ENCODE results near the gene NKX6-2. TPM values are rescaled to one million over a fixed set of nuclear protein-coding genes. Genes with fewer than 3 reads are reported as not detected.

The NKX6-2 gene
- not detected for total RNA-seq

DNA sequence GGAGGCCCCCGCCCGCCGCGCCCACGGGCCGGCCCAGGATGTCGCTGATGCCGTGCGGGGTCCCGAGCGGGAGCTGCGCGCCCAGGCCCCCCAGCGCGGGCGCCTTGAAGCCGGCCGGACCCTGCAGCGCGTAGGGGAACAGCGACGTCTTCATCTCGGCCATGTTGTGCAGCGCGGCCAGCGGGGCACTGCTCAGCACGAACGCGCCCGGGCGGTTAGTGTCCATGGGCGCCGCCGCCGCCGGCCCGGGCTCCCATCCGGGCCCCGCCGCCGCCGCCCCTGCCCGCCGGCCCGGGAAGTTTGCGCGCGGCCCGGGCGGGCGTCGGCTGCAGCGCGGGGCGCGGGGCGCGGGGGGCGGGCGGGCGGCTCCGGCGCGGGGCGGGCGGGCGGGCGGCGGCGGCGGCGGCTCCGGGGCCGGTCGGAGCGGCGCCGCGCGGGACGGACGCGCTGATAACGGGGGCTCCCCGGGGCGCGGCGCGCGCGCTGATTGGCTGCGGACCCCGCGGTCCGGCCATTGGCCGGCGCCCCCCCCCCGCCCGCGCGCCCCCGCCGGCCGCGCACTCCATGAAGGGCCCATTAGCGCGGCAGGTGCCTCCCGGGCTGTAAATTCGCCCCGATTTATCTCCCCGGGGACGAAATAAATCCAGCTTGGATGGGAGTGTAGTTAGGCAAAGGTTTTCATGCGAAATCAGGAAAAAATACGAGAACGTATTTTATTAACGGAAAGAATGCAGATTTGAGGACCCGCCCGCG is at the start of gene NKX6-2:
Gene NKX6-2, minus strand, starts transcription at position 425 of the 753 bp plus-strand sequence. Its CDS starts 199 bp downstream, at position 226.
- Mint-ChIP-seq H3K36me3 (ENCODE audit: low read depth) (peaks cover 16% of the 10 kb centered on the region), H3K4me1 (no peaks in the 10 kb centered on the region), H3K4me3 (no peak within 1 kb of the TSS), H3K9me3 (ENCODE audit: low read depth) (no peaks in the 10 kb centered on the region), H3K27me3 (peaks cover 17% of the 10 kb centered on the region), H3K27ac (no peak within 1 kb of the TSS)
- no peak for ATAC-seq
- no peak for DNase-seq
- intact Hi-C loops (cut with DNase I, micrococcal nuclease) = loop anchor here (2.0 to 10.0 kb wide), 3 partner anchors 131 to 449 kb away; partner anchors contain the start of genes UTF1 (in 1 of the 2) and VENTX (in 1 of the 2)
- ChIA-PET CTCF (no interaction called here), POLR2A (no interaction called here)

DNA sequence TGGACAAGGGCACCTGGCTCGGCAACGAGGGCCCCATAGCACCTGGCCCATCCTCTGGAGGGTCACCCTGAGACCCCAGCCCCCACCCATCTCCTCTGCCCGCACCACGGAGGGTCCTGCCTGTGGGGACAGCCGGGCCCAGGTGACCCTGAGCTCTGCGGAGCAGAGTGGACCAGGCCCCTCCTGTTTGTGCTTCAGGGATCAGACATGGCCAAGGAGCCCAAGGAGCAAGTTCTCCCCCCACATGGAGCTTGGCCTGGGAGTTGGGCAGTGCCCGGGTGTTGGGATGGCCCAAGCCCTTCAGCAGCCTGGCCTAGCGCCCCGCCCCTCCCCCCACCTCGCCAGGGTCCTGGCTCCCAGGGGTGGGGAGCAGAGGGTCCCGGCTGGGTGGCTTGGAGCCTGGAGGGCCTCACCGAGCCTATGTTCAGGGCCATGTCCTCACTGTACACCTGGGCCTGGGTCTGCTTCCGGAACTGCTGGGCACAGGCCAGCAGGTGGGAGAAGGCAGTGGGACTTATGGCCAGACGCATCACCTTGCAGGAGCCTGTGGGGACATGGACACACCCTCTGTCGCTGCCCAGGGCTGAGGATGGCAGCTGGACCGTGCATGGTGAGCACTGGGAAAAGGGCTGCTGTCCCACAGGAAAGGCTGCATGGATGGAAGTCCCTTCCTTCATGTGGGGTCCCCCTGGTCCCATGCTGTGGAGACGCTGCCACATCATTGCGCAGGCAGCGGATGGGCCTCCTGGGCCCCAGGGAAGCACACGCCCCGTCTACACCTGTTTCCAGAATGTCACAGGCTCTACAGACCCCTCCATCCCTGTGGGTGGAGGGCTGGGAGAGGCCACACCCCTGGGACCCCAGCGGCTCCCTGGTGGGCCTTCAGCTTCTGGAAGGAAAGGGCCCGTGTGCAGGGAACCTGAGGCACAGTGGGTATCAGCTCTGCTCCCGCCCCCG is 49.2 kb upstream of the NKX6-2 start:
- Mint-ChIP-seq H3K9me3 (ENCODE audit: low read depth) (no peaks in the 10 kb centered on the region), H3K4me1 (no peaks in the 10 kb centered on the region), H3K36me3 (ENCODE audit: low read depth) (no peaks in the 10 kb centered on the region), H3K27me3 (peaks cover 5% of the 10 kb centered on the region), H3K27ac (no peak overlapping the region), H3K4me3 (no peak overlapping the region)
- no peak for DNase-seq
- intact Hi-C loops (cut with DNase I, micrococcal nuclease) = loop anchor here in 1 of 2 experiments (5.0 kb wide), 2 partner anchors 312 to 472 kb away; partner anchors contain the start of genes TUBGCP2 and ZNF511
- POLR2A ChIA-PET = no interaction called here
- CTCF ChIA-PET = no interaction called here
- ATAC-seq = no peak

DNA sequence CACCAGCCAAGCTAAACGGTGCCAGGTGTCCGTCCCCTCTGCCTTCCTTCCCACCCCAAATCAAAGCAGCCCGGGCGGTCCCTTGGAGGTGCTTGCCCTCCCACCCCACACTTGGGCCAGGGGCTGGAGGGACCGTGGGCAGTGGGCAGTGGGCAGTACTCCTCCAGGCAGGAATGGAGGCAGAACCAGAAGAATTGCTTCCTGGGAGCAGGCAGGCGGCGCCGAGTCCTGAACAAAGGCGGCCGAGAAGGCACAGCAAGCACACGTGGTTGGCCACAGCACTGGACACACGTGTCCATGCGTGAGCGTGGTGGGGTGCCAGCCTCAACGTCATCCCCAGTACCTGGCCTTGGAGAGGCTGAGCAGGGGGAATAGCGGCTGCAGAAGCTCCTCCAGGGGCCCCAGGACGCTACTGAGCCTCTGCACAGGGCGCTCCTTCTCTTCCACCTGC is 48.4 kb upstream of the NKX6-2 start:
- peaks cover 5% of the 10 kb centered on the region for H3K27me3 Mint-ChIP-seq
- no peaks in the 10 kb centered on the region for H3K4me1 Mint-ChIP-seq
- no peaks in the 10 kb centered on the region for H3K36me3 Mint-ChIP-seq (ENCODE audit: low read depth)
- ATAC-seq (no peak), DNase-seq (no peak)
- intact Hi-C loops (cut with DNase I, micrococcal nuclease) = no loop called here
- ChIA-PET POLR2A (no interaction called here), CTCF (no interaction called here)
- H3K27ac Mint-ChIP-seq = no peak overlapping the region
- no peak overlapping the region for H3K4me3 Mint-ChIP-seq
- no peaks in the 10 kb centered on the region for H3K9me3 Mint-ChIP-seq (ENCODE audit: low read depth)

DNA sequence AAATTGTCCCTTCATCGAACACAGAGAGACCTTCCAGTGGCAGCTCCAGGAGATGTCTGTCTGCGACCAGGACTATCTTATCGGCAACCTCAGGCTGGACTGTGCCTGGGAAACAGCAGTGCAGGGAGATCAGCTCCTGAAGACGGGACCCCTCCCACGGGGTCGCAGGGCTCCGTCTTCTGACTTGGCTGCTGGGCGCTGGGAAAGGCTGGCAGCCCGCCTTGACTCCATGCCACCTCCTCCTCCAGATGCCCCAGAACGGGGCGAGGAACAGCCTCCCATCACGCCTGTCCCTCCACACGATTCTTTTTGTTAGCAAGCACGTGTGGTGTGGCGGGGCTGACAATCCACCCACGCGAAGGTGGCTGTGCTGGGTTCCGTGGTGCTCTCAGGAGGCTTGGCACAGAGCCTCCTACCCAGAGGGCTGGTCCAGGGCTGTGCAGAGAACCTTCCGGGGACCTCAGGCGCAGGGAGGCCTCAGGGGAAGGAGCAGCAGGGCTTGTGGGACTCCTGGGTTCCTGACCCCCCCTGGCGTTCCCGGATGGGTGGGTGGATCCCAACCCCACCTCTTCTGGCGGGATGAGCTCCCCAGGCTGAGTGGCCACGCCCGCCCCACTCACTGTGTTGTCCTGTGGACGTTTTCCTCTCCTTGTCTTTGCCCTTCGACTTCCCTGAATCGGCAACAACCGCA is 47.6 kb upstream of the NKX6-2 start:
- Mint-ChIP-seq H3K27me3 (peaks cover 5% of the 10 kb centered on the region), H3K4me3 (no peak overlapping the region), H3K9me3 (ENCODE audit: low read depth) (no peaks in the 10 kb centered on the region), H3K27ac (no peak overlapping the region), H3K36me3 (ENCODE audit: low read depth) (no peaks in the 10 kb centered on the region), H3K4me1 (no peaks in the 10 kb centered on the region)
- intact Hi-C loops (cut with DNase I, micrococcal nuclease) = no loop called here
- no peak for DNase-seq
- CTCF ChIA-PET = no interaction called here
- POLR2A ChIA-PET = no interaction called here
- ATAC-seq = no peak

DNA sequence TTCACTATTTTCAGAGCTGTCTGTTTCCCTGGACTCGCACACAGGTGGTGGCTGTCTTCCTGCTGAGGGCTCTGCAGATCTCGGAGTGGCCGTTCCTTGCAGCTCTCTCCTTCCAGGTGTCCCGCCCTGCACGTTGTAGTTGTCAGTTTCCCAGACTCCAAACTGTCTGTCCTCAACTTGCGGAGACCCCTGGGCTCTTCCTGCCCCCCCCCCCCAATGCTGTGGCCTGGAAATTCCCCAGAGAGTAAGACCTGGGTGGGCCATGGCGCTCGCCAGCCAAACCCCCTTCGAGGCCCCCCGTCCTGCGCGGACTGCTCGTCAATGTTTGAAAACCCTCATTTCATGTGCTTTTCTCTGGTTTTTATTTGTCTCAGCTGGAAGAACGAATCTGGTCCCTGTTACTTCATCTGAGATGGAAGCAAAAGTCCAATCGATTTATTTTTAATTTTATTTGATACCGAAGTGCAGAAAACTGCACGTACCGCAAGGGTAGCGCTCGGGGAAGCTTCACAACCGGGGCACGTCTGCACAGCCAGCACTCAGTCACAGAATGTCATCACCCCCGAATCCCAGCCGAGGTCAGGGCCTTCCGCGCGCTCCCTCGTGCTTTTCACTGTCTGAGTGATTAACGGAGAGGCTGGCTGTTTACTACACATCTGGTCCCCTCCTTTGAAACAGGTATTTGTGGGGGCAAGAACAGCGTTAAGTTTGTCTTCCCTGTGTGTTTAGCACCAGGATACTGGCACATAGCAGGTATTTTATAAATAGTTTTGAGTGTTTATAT is 46.4 kb upstream of the NKX6-2 start:
- POLR2A ChIA-PET = no interaction called here

DNA sequence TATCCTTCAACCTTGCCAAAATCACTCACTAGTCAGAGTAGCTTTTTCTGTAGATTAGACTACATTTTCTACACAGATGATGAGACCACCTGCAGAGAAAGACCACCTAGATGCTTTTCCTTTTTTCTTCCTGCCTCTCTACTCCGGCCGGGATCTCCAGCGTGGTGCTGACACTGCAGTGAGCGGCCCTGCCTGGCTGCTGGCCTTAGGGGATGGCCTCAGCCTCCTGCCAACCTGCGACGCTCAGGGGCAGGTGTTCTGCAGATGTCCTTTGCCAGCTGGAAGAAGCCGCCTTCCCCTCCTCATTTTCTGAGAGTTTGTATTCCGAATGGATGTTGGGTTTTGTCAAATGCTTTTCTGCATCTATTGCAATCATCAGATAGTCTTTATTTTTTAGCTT is 43.5 kb upstream of the NKX6-2 start:
- no peaks in the 10 kb centered on the region for H3K4me1 Mint-ChIP-seq
- H3K36me3 Mint-ChIP-seq (ENCODE audit: low read depth) = no peaks in the 10 kb centered on the region
- H3K27ac Mint-ChIP-seq = no peak overlapping the region
- POLR2A ChIA-PET = no interaction called here
- DNase-seq = no peak
- peaks cover 3% of the 10 kb centered on the region for H3K27me3 Mint-ChIP-seq
- no peaks in the 10 kb centered on the region for H3K9me3 Mint-ChIP-seq (ENCODE audit: low read depth)
- H3K4me3 Mint-ChIP-seq = no peak overlapping the region
- CTCF ChIA-PET = interaction anchor here (0.5 kb wide), 1 partner anchor 112 kb away, joined by 3 read pairs; no protein-coding TSS in a partner anchor
- no peak for ATAC-seq
- intact Hi-C loops (cut with DNase I, micrococcal nuclease) = no loop called here

More for the DNA sequence above, 46.4 kb upstream of the NKX6-2 start:
- no peaks in the 10 kb centered on the region for H3K36me3 Mint-ChIP-seq (ENCODE audit: low read depth)
- peaks cover 3% of the 10 kb centered on the region for H3K27me3 Mint-ChIP-seq
- no peak overlapping the region for H3K27ac Mint-ChIP-seq
- no peak overlapping the region for H3K4me3 Mint-ChIP-seq
- intact Hi-C loops (cut with DNase I, micrococcal nuclease) = no loop called here
- CTCF ChIA-PET = no interaction called here
- H3K9me3 Mint-ChIP-seq (ENCODE audit: low read depth) = no peaks in the 10 kb centered on the region
- DNase-seq = no peak
- ATAC-seq = no peak
- H3K4me1 Mint-ChIP-seq = no peaks in the 10 kb centered on the region

DNA sequence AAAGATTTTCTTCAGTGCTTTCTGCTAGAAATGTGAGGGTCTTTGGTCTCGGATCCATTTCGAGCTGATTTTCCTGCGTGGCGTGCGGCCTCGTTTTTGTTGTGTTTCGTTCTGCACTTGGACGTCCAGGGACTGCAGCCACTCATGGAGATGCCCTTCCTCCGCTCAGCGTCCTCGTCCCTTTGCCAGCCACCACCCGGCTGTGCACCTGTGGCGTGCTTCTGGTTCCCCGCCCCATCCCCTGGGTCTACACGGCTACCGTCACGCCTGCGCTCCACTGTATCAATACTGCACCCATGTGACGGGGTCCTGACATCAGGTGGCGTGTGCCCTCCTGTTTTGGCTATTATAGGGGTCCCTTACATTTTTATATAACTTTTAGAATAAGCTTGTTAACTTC is 42.7 kb upstream of the NKX6-2 start:
- no peak overlapping the region for H3K27ac Mint-ChIP-seq
- no peaks in the 10 kb centered on the region for H3K9me3 Mint-ChIP-seq (ENCODE audit: low read depth)
- H3K36me3 Mint-ChIP-seq (ENCODE audit: low read depth) = no peaks in the 10 kb centered on the region
- no peak overlapping the region for H3K4me3 Mint-ChIP-seq
- intact Hi-C loops (cut with DNase I, micrococcal nuclease) = no loop called here
- ChIA-PET CTCF (no interaction called here), POLR2A (no interaction called here)
- no peak for DNase-seq
- no peaks in the 10 kb centered on the region for H3K4me1 Mint-ChIP-seq
- ATAC-seq = no peak
- peaks cover 3% of the 10 kb centered on the region for H3K27me3 Mint-ChIP-seq

DNA sequence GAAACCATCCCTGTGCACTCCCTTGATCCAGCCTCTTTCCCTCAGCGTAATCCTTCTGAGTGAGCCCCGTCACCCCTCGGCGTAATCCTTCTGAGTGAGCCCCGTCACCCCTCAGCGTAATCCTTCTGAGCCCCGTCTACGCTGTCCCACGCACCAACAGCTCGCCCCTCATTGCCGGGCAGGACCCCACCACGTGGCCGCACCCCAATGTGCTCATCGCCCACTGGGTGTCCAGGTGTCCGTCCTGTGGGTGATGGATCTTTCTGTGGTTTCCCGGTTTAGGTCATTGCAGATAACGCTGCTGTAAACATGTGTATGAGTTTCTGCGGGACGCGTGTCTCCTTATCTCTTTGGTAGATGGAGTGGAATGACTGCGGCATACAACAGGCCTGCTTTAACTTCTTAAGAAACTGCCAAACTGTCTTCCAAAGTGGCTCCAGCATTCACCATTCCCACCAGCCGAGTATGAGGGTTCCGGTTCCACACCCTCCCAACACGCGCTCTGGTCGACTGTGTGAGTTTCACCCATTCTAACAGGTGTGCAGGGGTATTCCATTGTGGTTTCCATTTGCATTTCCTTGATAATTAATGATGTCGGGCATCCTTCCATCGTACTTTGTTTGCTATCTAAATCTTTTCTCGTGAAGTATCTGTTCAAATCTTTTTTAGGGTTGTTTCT is 42.1 kb upstream of the NKX6-2 start:
- H3K9me3 Mint-ChIP-seq (ENCODE audit: low read depth) = no peaks in the 10 kb centered on the region
- intact Hi-C loops (cut with DNase I, micrococcal nuclease) = no loop called here
- POLR2A ChIA-PET = no interaction called here
- CTCF ChIA-PET = no interaction called here
- no peaks in the 10 kb centered on the region for H3K36me3 Mint-ChIP-seq (ENCODE audit: low read depth)
- no peak for DNase-seq
- no peak for ATAC-seq
- no peak overlapping the region for H3K27ac Mint-ChIP-seq
- H3K27me3 Mint-ChIP-seq = peaks cover 3% of the 10 kb centered on the region
- H3K4me1 Mint-ChIP-seq = no peaks in the 10 kb centered on the region
- no peak overlapping the region for H3K4me3 Mint-ChIP-seq

DNA sequence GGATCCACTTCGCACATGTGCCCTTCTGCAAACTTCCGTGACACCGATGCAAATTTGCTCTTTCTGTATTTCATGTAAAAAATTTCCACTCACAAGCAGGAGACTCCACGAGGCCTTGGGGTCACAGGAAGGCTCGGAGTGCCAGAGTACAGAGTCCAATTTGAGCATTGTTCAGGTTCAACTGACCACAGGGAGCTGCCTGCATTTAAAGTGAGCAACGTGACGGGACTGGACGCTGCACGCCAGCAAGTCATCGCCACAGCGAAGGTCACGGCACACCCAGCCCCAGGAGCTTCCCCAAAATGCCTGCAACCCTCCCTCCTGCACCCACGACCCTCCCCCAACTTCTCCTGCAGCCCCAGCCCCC is 41.5 kb upstream of the NKX6-2 start:
- intact Hi-C loops (cut with DNase I, micrococcal nuclease) = no loop called here

DNA sequence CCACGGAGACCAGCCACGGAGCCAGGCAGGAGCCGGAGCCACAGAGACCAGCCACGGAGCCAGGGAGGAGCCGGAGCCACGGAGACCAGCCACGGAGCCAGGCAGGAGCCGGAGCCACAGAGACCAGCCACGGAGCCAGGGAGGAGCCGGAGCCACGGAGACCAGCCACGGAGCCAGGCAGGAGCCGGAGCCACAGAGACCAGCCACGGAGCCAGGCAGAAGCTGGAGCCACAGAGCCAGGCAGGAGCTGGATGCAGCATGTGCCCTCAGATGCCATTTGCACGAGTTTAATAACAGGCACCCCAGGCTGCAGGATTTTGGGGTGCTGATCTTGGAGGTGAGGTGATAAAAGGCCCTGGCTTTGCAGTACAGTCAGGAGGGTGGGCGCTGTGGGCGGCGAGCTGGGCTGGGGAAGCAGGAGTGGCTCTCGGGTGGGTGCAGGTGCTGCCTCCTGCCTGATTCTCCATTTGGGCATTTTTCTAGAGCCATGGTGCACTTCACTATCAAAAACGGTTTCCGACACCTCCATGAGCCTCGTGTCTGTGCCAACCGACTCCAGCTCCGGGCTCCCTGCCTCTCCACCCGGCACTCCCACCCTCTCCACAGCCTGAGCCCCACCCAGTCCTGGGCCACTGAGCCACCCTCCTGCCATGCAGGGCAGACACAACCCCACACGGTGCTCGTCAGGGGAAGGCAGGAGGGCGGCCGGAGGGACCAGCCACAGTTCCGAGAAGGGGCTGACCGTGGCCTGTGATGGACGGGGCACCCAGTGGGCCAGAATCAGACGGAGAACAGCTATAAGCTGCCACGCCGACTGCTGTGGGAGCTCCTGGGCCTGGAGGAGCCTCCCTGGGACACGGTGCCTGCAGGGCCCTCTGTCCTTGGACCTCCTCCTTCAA is 40.8 kb upstream of the NKX6-2 start:
- Mint-ChIP-seq H3K36me3 (ENCODE audit: low read depth) (no peaks in the 10 kb centered on the region), H3K4me1 (no peaks in the 10 kb centered on the region)
- CTCF ChIA-PET = no interaction called here

More for the DNA sequence above, 41.5 kb upstream of the NKX6-2 start:
- Mint-ChIP-seq H3K9me3 (ENCODE audit: low read depth) (no peaks in the 10 kb centered on the region), H3K4me3 (no peak overlapping the region), H3K27me3 (peaks cover 3% of the 10 kb centered on the region), H3K4me1 (no peaks in the 10 kb centered on the region), H3K27ac (no peak overlapping the region), H3K36me3 (ENCODE audit: low read depth) (no peaks in the 10 kb centered on the region)
- POLR2A ChIA-PET = no interaction called here
- CTCF ChIA-PET = no interaction called here
- ATAC-seq (no peak), DNase-seq (no peak)

More for the DNA sequence above, 40.8 kb upstream of the NKX6-2 start:
- intact Hi-C loops (cut with DNase I, micrococcal nuclease) = no loop called here
- Mint-ChIP-seq H3K4me3 (no peak overlapping the region), H3K9me3 (ENCODE audit: low read depth) (no peaks in the 10 kb centered on the region), H3K27me3 (peaks cover 2% of the 10 kb centered on the region), H3K27ac (no peak overlapping the region)
- no peak for ATAC-seq
- DNase-seq = no peak
- POLR2A ChIA-PET = no interaction called here

All from activated CD4-positive, alpha-beta T cell treated with anti-CD3 and anti-CD28 coated beads for 36 hours (primary cell).